ENCODE measurements around the gene CFAP74.

GRCh38 chr1:1893997-1894353, 109.6 kb downstream of the CFAP74 start:
- TF ChIP-seq POLR2AphosphoS5 (IDR thresholded peaks at IDR 0.05) (no peak), CTCF (IDR thresholded peaks at IDR 0.05) (no peak)
